MM.1S (cell line): Measurements from ENCODE around the gene CAMKK2.

Experiments used
- DNase-seq: peaks from one replicate; pipeline ENCODE4 v3.0.0-alpha.2; 2015
- H2AFZ ChIP-seq: fragments of 300-600 bp; sonication (generic); 2 replicates; pipeline ENCODE4 v1.6.0; 2016; ENCODE audit warnings: antibody characterized with exemption, low read length
- H3F3A ChIP-seq: fragments of 300-600 bp; sonication (generic); 2 replicates; pipeline ENCODE4 v1.6.1; 2016; ENCODE audit warnings: mild to moderate bottlenecking, antibody characterized with exemption, low read length, moderate library complexity, mixed read lengths; ENCODE audit not compliant: insufficient read depth
- H3K27ac ChIP-seq: fragments of 300-600 bp; sonication (generic); 2 replicates; pipeline ENCODE4 v1.5.1; 2016; ENCODE audit warnings: mild to moderate bottlenecking, low read length
- H3K27me3 ChIP-seq: fragments of 300-600 bp; sonication (generic); replicated peaks from 2 replicates; pipeline ENCODE4 v1.6.0; 2016; ENCODE audit warnings: low read length; ENCODE audit not compliant: insufficient read depth
- H3K36me3 ChIP-seq: fragments of 300-600 bp; sonication (generic); replicated peaks from 2 replicates; pipeline ENCODE4 v1.6.1; 2016; ENCODE audit warnings: mild to moderate bottlenecking, low read length, mixed read lengths; ENCODE audit not compliant: insufficient read depth
- H3K4me1 ChIP-seq: fragments of 300-600 bp; sonication (generic); 2 replicates; pipeline ENCODE4 v1.6.1; 2016; ENCODE audit warnings: low read length, mixed read lengths
- H3K4me2 ChIP-seq: fragments of 300-600 bp; sonication (generic); 2 replicates; pipeline ENCODE4 v1.6.0; 2016; ENCODE audit warnings: low read depth, low read length
- H3K4me3 ChIP-seq: fragments of 300-600 bp; sonication (generic); 2 replicates; pipeline ENCODE4 v1.5.1; 2016; ENCODE audit warnings: low read length, mixed read lengths
- H3K79me2 ChIP-seq: fragments of 300-600 bp; sonication (generic); 2 replicates; pipeline ENCODE4 v1.6.1; 2016; ENCODE audit warnings: mixed run types, low read length, mixed read lengths
- H3K9ac ChIP-seq: fragments of 300-600 bp; sonication (generic); 2 replicates; pipeline ENCODE4 v1.6.1; 2016; ENCODE audit warnings: low read length, mixed read lengths
- H3K9me2 ChIP-seq: fragments of 300-600 bp; sonication (generic); replicated peaks from 2 replicates; pipeline ENCODE4 v1.6.1; 2016; ENCODE audit warnings: mild to moderate bottlenecking, low read length, mixed read lengths; ENCODE audit not compliant: insufficient read depth
- H3K9me3 ChIP-seq: fragments of 300-600 bp; sonication (generic); replicated peaks from 2 replicates; pipeline ENCODE4 v1.6.1; 2016; ENCODE audit warnings: mild to moderate bottlenecking, low read length, mixed read lengths; ENCODE audit not compliant: insufficient read depth
- H4K20me1 ChIP-seq: fragments of 300-600 bp; sonication (generic); 2 replicates; pipeline ENCODE4 v1.6.1; 2016; ENCODE audit warnings: mild to moderate bottlenecking, low read length, moderate library complexity, mixed read lengths; ENCODE audit not compliant: insufficient read depth
- EZH2 ChIP-seq: fragments of 300-600 bp; sonication (generic); optimal IDR thresholded peaks from 2 replicates; pipeline ENCODE3; 2017; ENCODE audit warnings: low read depth, mild to moderate bottlenecking, antibody characterized with exemption, low read length, mixed read lengths
- EZH2phosphoT487 ChIP-seq: fragments of 300-600 bp; sonication (generic); IDR thresholded peaks from 2 replicates; pipeline ENCODE4 v1.6.1; 2018; ENCODE audit warnings: antibody characterized with exemption, low read length
- TF ChIP-seq, protein P1 (sequence below): fragments of 300-600 bp; sonication (generic); IDR thresholded peaks from 2 replicates; pipeline ENCODE4 v1.5.1; 2016; ENCODE audit warnings: antibody characterized with exemption, low read length, mixed read lengths

CAMKK2 gene

DNA sequence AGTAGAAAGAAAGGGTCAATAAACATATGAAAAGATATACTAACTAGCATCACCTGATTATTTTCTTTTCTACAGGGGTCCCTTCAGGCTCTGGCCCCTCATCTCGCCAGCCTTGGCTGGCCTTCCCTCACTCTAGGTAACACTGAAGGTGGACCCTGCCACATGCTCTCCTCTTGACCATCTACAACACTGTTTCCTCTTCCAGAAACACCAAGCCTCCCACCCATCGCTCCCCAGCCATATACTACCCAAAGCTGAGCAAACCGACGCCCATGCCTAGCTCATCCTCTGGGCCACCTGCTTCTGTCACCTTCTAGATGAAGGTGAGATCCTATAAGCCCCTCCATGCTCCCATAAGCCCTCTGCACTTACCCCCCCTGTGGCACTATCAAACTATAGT, 40.9 kb upstream of the CAMKK2 start:
- H3F3A ChIP-seq: no peaks in the 10 kb centered on the region
- no peak overlapping the region for H3K27ac ChIP-seq
- no peaks in the 10 kb centered on the region for H3K4me1 ChIP-seq
- H3K9ac ChIP-seq: no peak overlapping the region
- no peak overlapping the region for H3K4me3 ChIP-seq
- H3K79me2 ChIP-seq: no peaks in the 10 kb centered on the region
- no peak overlapping the region for H3K4me2 ChIP-seq
- H2AFZ ChIP-seq: no peak overlapping the region
- H3K36me3 ChIP-seq: no peaks in the 10 kb centered on the region
- no peaks in the 10 kb centered on the region for H3K9me3 ChIP-seq
- DNase-seq: no peak
- TF ChIP-seq, protein P1, sequence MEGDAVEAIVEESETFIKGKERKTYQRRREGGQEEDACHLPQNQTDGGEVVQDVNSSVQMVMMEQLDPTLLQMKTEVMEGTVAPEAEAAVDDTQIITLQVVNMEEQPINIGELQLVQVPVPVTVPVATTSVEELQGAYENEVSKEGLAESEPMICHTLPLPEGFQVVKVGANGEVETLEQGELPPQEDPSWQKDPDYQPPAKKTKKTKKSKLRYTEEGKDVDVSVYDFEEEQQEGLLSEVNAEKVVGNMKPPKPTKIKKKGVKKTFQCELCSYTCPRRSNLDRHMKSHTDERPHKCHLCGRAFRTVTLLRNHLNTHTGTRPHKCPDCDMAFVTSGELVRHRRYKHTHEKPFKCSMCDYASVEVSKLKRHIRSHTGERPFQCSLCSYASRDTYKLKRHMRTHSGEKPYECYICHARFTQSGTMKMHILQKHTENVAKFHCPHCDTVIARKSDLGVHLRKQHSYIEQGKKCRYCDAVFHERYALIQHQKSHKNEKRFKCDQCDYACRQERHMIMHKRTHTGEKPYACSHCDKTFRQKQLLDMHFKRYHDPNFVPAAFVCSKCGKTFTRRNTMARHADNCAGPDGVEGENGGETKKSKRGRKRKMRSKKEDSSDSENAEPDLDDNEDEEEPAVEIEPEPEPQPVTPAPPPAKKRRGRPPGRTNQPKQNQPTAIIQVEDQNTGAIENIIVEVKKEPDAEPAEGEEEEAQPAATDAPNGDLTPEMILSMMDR: no peak
- TF ChIP-seq EZH2phosphoT487 (no peak), EZH2 (no peak)
- no peaks in the 10 kb centered on the region for H3K27me3 ChIP-seq
- no peaks in the 10 kb centered on the region for H4K20me1 ChIP-seq
- no peaks in the 10 kb centered on the region for H3K9me2 ChIP-seq

DNA sequence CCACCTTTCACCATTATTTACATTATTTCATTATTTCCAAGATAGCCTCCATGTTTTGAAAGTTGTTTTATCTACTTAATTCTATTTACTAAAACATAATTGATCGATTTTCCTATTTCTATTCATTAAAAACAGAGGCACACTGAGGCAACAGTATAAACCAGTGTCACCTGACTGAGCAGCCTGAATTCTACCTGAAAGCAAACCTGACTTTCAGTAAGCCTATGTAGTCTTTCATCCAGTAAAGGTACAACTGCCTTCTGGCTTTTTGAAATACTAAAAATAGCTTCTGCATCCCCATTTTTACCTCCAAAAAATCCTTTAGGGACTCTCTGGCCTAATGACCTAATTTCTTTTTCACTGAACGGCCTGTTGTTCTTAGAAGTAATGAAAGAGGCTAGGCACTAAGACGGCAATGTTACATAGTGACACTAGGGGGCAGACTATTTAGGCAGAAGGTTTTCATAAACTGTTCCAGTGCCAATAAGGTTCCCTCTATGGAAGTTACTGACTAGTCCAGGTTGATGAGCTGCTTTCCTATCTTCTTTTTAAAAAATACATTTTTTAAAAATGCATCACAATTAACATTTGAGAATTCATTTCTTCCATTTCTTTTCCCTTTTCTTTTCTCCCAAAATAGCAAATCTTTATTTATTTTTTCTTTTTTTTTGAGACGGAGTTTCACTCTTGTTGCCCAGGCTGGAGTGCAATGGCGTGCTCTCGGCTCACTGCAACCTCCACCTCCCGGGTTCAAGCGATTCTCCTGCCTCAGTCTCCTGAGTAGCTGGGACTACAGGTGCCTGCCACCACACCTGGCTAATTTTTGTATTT, 38.2 kb upstream of the CAMKK2 start:
- Histone ChIP-seq H3K9me3 (no peaks in the 10 kb centered on the region), H3K79me2 (no peaks in the 10 kb centered on the region), H3K4me2 (no peak overlapping the region), H3K27ac (no peak overlapping the region), H3K4me1 (no peaks in the 10 kb centered on the region), H3K27me3 (no peaks in the 10 kb centered on the region), H3K36me3 (no peaks in the 10 kb centered on the region), H3F3A (no peaks in the 10 kb centered on the region), H2AFZ (no peak overlapping the region), H3K4me3 (no peak overlapping the region), H3K9me2 (no peaks in the 10 kb centered on the region), H3K9ac (no peak overlapping the region), H4K20me1 (no peaks in the 10 kb centered on the region)
- no peak for TF ChIP-seq EZH2
- TF ChIP-seq, protein P1: peak; percentile 58
- DNase-seq: peak; percentile 45

DNA sequence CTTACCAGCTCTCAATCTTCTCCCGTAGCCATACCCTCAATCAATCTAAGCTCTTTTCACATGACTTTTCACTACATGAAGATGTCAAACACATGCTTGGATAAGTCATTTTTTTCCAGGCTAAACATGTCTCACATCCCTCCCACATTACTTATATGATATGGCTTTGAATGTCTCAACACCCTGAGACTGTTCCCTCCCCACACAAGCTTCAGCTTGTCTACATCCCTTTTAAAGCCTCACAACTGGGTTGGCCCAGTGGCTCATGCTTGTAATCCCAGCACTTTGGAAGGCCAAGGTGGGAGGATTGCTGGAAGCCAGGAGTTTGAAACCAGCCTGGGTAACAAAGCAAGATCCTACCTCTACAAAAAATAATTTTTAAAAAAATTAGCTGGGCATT, 37.2 kb upstream of the CAMKK2 start:
- no peaks in the 10 kb centered on the region for H3K36me3 ChIP-seq
- TF ChIP-seq EZH2phosphoT487: no peak
- TF ChIP-seq, protein P1: no peak
- TF ChIP-seq EZH2: no peak

More for the DNA sequence above, 37.2 kb upstream of the CAMKK2 start:
- Histone ChIP-seq H3F3A (no peaks in the 10 kb centered on the region), H3K27ac (no peak overlapping the region), H3K4me1 (no peaks in the 10 kb centered on the region), H3K4me3 (no peak overlapping the region), H3K9me3 (no peaks in the 10 kb centered on the region), H2AFZ (no peak overlapping the region), H3K27me3 (no peaks in the 10 kb centered on the region), H3K79me2 (no peaks in the 10 kb centered on the region), H4K20me1 (no peaks in the 10 kb centered on the region), H3K9me2 (no peaks in the 10 kb centered on the region), H3K4me2 (no peak overlapping the region), H3K9ac (no peak overlapping the region)
- DNase-seq: no peak
